ENCODE data around the gene PPFIBP1.

DNA sequence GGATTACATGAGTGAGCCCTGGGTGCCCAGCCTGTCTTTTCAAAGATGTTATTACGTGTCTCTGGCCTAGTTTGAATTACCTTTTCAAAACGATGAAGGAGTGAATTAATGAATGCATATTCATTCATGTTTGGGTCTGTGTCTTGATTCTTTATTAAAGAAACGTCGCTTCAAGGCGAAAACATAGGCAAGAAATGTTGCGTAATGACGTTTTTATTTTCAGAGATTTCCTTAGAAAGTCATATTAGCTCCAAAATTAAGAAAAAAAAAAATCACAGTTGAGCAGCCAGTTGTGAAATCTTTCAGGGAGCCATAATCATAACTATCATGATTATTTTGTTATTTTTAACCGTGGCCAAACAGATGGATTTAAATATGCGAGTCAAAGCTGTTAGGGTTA is 3.5 kb downstream of the PPFIBP1 start:
- TF ChIP-seq GATA3 (IDR thresholded peaks at IDR 0.05; ENCODE audit: low read depth, low read length) = no peak
- no peak for TF ChIP-seq GATA2 (IDR thresholded peaks at IDR 0.05; ENCODE audit: low read depth, low read length)
